HK-2 (cell line): Measurements from ENCODE around the gene TRIM56.

ENCODE experiments used
- DNase-seq: peaks from one replicate; pipeline ENCODE4 v3.0.0-alpha.2; 2018; ENCODE audit not compliant: unreplicated experiment

The TRIM56 gene

DNA sequence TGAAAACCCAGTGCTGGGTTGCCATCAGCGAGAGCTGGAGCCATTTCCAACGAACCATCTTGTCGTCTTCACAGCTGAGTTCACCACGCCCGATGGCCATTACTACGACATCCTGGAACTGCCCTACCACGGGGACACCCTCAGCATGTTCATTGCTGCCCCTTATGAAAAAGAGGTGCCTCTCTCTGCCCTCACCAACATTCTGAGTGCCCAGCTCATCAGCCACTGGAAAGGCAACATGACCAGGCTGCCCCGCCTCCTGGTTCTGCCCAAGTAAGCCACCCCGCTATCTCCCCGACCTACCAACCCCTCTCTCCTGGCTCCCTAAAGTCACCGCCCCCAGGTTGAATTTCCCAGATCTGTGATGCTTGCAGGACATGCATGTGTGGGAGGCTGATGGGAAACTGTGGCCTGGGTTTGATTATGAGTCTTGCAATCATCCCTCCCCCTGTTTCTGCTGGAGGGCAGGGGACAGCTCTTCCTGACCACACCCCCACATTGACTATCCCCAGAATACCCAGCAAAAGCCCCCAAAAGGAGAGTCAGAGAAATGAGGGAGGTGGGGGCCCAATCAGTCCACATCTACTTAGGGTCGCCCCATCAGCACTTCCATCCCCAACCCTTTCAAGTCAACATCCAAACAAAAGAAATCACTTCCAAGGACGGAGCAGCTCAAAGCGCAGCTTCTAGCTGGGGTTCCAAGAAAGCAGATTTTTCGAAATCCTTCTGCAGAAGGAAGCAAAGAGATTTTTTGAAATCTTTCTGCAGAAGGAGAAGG is 48.5 kb downstream of the TRIM56 start:
- DNase-seq: no peak

DNA sequence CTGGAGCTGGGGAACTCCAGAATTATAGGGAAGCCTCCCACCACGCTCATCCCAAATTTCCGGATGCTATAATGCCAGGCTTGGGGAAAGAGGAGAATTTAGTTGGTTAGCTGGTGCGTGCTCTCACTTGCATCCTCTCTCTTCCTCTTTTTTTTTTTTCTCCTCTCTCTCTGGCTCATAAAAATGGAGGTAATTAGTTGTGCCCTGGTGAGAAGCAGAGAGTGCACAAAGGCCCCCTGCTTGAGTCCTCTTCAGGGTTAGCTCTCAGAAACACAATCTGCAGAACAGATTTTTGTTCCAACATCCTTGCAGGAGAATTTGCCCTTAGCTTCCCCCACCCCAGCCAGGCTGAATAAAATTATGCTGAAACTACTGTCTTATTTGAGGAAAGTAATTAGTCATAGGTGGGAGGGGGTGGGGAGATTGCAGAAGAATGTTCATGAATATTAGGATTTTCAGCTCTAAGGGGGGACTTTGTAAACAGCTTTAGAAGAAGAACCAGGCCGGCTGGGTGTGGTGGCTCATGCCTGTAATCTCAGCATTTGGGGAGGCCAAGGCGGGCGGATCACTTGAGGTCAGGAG is 49.2 kb downstream of the TRIM56 start:
- DNase-seq: no peak

DNA sequence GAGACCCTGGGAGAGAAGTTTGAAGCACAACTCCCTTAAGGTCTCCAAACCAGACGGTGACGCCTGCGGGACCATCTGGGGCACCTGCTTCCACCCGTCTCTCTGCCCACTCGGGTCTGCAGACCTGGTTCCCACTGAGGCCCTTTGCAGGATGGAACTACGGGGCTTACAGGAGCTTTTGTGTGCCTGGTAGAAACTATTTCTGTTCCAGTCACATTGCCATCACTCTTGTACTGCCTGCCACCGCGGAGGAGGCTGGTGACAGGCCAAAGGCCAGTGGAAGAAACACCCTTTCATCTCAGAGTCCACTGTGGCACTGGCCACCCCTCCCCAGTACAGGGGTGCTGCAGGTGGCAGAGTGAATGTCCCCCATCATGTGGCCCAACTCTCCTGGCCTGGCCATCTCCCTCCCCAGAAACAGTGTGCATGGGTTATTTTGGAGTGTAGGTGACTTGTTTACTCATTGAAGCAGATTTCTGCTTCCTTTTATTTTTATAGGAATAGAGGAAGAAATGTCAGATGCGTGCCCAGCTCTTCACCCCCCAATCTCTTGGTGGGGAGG is 52.5 kb downstream of the TRIM56 start:
- DNase-seq: no peak

DNA sequence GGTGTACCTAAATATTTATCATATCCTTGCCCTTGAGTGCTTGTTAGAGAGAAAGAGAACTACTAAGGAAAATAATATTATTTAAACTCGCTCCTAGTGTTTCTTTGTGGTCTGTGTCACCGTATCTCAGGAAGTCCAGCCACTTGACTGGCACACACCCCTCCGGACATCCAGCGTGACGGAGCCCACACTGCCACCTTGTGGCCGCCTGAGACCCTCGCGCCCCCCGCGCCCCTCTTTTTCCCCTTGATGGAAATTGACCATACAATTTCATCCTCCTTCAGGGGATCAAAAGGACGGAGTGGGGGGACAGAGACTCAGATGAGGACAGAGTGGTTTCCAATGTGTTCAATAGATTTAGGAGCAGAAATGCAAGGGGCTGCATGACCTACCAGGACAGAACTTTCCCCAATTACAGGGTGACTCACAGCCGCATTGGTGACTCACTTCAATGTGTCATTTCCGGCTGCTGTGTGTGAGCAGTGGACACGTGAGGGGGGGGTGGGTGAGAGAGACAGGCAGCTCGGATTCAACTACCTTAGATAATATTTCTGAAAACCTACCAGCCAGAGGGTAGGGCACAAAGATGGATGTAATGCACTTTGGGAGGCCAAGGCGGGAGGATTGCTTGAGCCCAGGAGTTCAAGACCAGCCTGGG is 53.1 kb downstream of the TRIM56 start:
- DNase-seq: peak; percentile 92

DNA sequence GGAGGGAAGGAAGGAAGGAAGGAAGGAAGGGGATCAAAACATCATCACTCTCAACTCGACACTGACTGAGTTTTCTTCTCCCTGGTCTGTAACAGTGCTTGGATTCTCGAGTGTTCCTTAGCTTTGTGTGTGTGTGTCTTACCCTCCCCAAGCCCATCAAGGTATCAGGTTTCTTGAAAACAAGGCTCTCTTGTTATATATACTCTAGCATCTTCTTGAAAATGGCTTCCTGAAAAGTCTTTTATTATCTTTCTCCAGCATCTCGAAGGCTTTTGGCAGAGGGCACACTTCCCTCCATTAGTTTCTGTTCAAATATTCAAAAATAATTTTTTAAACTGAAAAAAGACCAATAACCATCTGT is 55.0 kb downstream of the TRIM56 start:
- no peak for DNase-seq

DNA sequence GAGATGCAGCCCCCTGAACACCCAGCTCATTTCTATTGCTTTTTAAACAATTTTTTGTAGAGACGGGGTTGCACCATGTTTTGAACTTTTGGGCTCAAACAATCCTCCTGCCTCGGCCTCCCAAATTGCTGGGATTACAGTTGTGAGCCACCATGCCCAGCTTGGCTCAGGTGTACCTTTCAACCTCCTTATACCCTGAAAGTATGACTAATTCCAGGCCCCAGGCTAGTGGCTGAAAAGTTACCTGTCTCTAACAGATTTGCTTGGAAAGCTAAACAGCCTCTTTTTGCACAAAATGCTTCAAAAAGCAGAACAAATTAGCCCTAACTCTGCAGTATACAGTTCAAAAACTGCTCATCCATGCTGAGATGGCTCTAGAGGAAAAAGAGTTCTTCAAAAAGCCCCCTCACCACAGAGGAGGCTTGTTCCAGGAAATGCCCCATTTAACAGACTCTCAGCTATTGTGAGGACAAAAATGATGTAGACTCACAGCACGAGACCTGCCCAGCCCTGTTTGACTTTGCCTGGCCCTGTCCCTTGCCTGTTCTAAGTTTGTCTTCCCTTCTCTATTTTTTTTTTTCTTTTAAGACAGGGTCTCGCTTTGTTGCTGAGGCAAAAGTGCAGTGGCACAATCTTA is 55.6 kb downstream of the TRIM56 start:
- DNase-seq: no peak
